ENCODE results near the gene UNC5B. TPM values are rescaled to one million over a fixed set of nuclear protein-coding genes. Genes with fewer than 3 reads are reported as not detected.

Gene UNC5B
- total RNA-seq, 1 donor from 2014 or later, result 3.7 TPM

GRCh38 chr10:71234004-71234894 is 21.9 kb downstream of the UNC5B start:
- DNase-seq (ENCODE audit: low spot score, unreplicated experiment), result no peak
- no peaks in the 10 kb centered on the region for H3K36me3 Mint-ChIP-seq (ENCODE audit: insufficient read depth)
- H3K4me1 Mint-ChIP-seq (ENCODE audit: low read depth), result peaks cover 17% of the 10 kb centered on the region
- H3K4me3 Mint-ChIP-seq (ENCODE audit: low read depth), result no peak overlapping the region
- no peak for TF ChIP-seq CTCF (IDR thresholded peaks at IDR 0.05; ENCODE audit: unreplicated experiment)
- no peak overlapping the region for H3K27ac Mint-ChIP-seq
- no peaks in the 10 kb centered on the region for H3K9me3 Mint-ChIP-seq (ENCODE audit: low read depth)
- H3K27me3 Mint-ChIP-seq, result peaks cover 10% of the 10 kb centered on the region

- DNase-seq (ENCODE audit: low spot score, unreplicated experiment), result no peak
- peaks cover 12% of the 10 kb centered on the region for H3K4me1 Mint-ChIP-seq (ENCODE audit: low read depth)
Observed at GRCh38 chr10:71234970-71235685, 22.8 kb downstream of the UNC5B start.

GRCh38 chr10:71235808-71236207 is 23.4 kb downstream of the UNC5B start:
- Mint-ChIP-seq H3K4me3 (ENCODE audit: low read depth) (no peak overlapping the region), H3K9me3 (ENCODE audit: low read depth) (no peaks in the 10 kb centered on the region), H3K36me3 (ENCODE audit: insufficient read depth) (no peaks in the 10 kb centered on the region), H3K27me3 (peaks cover 10% of the 10 kb centered on the region), H3K27ac (no peak overlapping the region), H3K4me1 (ENCODE audit: low read depth) (peaks cover 12% of the 10 kb centered on the region)
- no peak for DNase-seq (ENCODE audit: low spot score, unreplicated experiment)
- TF ChIP-seq CTCF (IDR thresholded peaks at IDR 0.05; ENCODE audit: unreplicated experiment), result no peak

More at GRCh38 chr10:71234970-71235685, 22.8 kb downstream of the UNC5B start:
- TF ChIP-seq CTCF (IDR thresholded peaks at IDR 0.05; ENCODE audit: unreplicated experiment), result no peak
- Mint-ChIP-seq H3K27me3 (peaks cover 10% of the 10 kb centered on the region), H3K27ac (no peak overlapping the region), H3K9me3 (ENCODE audit: low read depth) (no peaks in the 10 kb centered on the region), H3K4me3 (ENCODE audit: low read depth) (no peak overlapping the region), H3K36me3 (ENCODE audit: insufficient read depth) (no peaks in the 10 kb centered on the region)

GRCh38 chr10:71236286-71236685 is 23.9 kb downstream of the UNC5B start:
- peaks cover 12% of the 10 kb centered on the region for H3K4me1 Mint-ChIP-seq (ENCODE audit: low read depth)
- no peaks in the 10 kb centered on the region for H3K36me3 Mint-ChIP-seq (ENCODE audit: insufficient read depth)
- H3K4me3 Mint-ChIP-seq (ENCODE audit: low read depth), result no peak overlapping the region
- no peaks in the 10 kb centered on the region for H3K9me3 Mint-ChIP-seq (ENCODE audit: low read depth)
- peaks cover 10% of the 10 kb centered on the region for H3K27me3 Mint-ChIP-seq
- no peak overlapping the region for H3K27ac Mint-ChIP-seq
- TF ChIP-seq CTCF (IDR thresholded peaks at IDR 0.05; ENCODE audit: unreplicated experiment), result no peak
- no peak for DNase-seq (ENCODE audit: low spot score, unreplicated experiment)

- H3K4me3 Mint-ChIP-seq (ENCODE audit: low read depth), result no peak overlapping the region
- no peak for DNase-seq (ENCODE audit: low spot score, unreplicated experiment)
- no peak for TF ChIP-seq CTCF (IDR thresholded peaks at IDR 0.05; ENCODE audit: unreplicated experiment)
- peaks cover 12% of the 10 kb centered on the region for H3K4me1 Mint-ChIP-seq (ENCODE audit: low read depth)
- H3K9me3 Mint-ChIP-seq (ENCODE audit: low read depth), result no peaks in the 10 kb centered on the region
- peaks cover 6% of the 10 kb centered on the region for H3K27me3 Mint-ChIP-seq
- no peaks in the 10 kb centered on the region for H3K36me3 Mint-ChIP-seq (ENCODE audit: insufficient read depth)
- H3K27ac Mint-ChIP-seq, result no peak overlapping the region
Observed at GRCh38 chr10:71236822-71237682, 24.7 kb downstream of the UNC5B start.
